HepG2 (cell line): Measurements from ENCODE around the gene PSKH1. TPM values are rescaled to one million over a fixed set of nuclear protein-coding genes. Genes with fewer than 3 reads are reported as not detected.

Experiments
- ARHGAP35 ChIP-seq: sonication (generic); formaldehyde crosslinking; IDR thresholded peaks from 2 replicates; pipeline ENCODE4 v1.9.0; 2022; ENCODE audit warnings: mild to moderate bottlenecking, inconsistent platforms, moderate library complexity, missing genetic modification reagents, borderline replicate concordance
- CEBPG ChIP-seq: IDR thresholded peaks from 2 replicates; pipeline ENCODE4 v1.6.1; 2016
- LRRFIP1 ChIP-seq: sonication (generic); formaldehyde crosslinking; conservative IDR thresholded peaks from 2 replicates; pipeline ENCODE4 v1.4.0; 2020; ENCODE audit warnings: missing genetic modification reagents
- NFKBIZ ChIP-seq: IDR thresholded peaks from 2 replicates; pipeline ENCODE4 v1.6.1; 2018; ENCODE audit warnings: missing genetic modification reagents, missing compliant biosample characterization
- RARA ChIP-seq: IDR thresholded peaks from 2 replicates; pipeline ENCODE4 v1.6.1; 2016; ENCODE audit warnings: missing genetic modification reagents, missing compliant biosample characterization
- RARG ChIP-seq: sonication (generic); formaldehyde crosslinking; IDR thresholded peaks from 2 replicates; pipeline ENCODE4 v1.4.0; 2020; ENCODE audit warnings: low read depth, mild to moderate bottlenecking, missing genetic modification reagents
- RFXANK ChIP-seq: IDR thresholded peaks from 2 replicates; pipeline ENCODE4 v1.6.1; 2016
- SKIL ChIP-seq: sonication (generic); formaldehyde crosslinking; IDR thresholded peaks from 2 replicates; pipeline ENCODE4 v1.8.0; 2022; ENCODE audit warnings: missing genetic modification reagents, mild to moderate bottlenecking, moderate library complexity, borderline replicate concordance
- SNAPC5 ChIP-seq: sonication (generic); formaldehyde crosslinking; IDR thresholded peaks from 2 replicates; pipeline ENCODE4 v1.8.1; 2023; ENCODE audit warnings: mild to moderate bottlenecking, missing genetic modification reagents, borderline replicate concordance
- SP5 ChIP-seq: IDR thresholded peaks from 2 replicates; pipeline ENCODE4 v1.6.1; 2016; ENCODE audit warnings: low read depth, borderline replicate concordance
- TCF12 ChIP-seq, 2 experiments: fragments of 450-650 bp in 1 of 2; sonication (generic) in 1 of 2; formaldehyde crosslinking in 1 of 2; IDR thresholded peaks; 2 replicates each; pipeline versions ENCODE4 v1.6.1 to v1.8.0; 2017 to 2022; ENCODE audit warnings: antibody characterized with exemption in 1 of 2, mild to moderate bottlenecking in 1 of 2, missing genetic modification reagents in 1 of 2, moderate library complexity in 1 of 2
- YEATS4 ChIP-seq: sonication (generic); formaldehyde crosslinking; IDR thresholded peaks from 2 replicates; pipeline ENCODE4 v1.4.0; 2020; ENCODE audit warnings: missing genetic modification reagents, borderline replicate concordance
- ZNF142 ChIP-seq: sonication (generic); formaldehyde crosslinking; IDR thresholded peaks from 2 replicates; pipeline ENCODE4 v1.4.0; 2020; ENCODE audit warnings: missing genetic modification reagents
- ZNF274 ChIP-seq: sonication (generic); formaldehyde crosslinking; IDR thresholded peaks from 2 replicates; pipeline ENCODE4 v1.5.1; 2020; ENCODE audit warnings: mild to moderate bottlenecking, missing genetic modification reagents
- ZNF598 ChIP-seq: sonication (generic); formaldehyde crosslinking; IDR thresholded peaks from 2 replicates; pipeline ENCODE4 v1.5.1; 2020; ENCODE audit warnings: mild to moderate bottlenecking, missing genetic modification reagents, borderline replicate concordance
- ZSCAN29 ChIP-seq: sonication (generic); formaldehyde crosslinking; conservative IDR thresholded peaks from 2 replicates; pipeline ENCODE4 v1.4.0; 2020; ENCODE audit warnings: mild to moderate bottlenecking, missing genetic modification reagents
- polyA plus RNA-seq, 8 experiments: library from polyadenylated mRNA; depleted of rRNA in 3 of 8; stranded (reverse) in 7 of 8; unstranded in 1 of 8; fragments of >200 nt; fragmentation: Illumina TruSeq in 4 of 8; extraction: Trizol in 4 of 8; gene quantifications; 2 replicates each; pipeline versions ENCODE4 v1.2.1 to v1.2.3, GENCODE V29; 2011 to 2016; ENCODE audit warnings: low read depth in 4 of 8, missing spikeins in 1 of 8, mixed read lengths in 1 of 8; ENCODE audit not compliant: insufficient read depth in 1 of 8
- total RNA-seq, 5 experiments: library from RNA; depleted of rRNA; stranded (reverse); fragments of >200 nt; fragmentation: Illumina TruSeq; extraction: Trizol; gene quantifications; 2 replicates each; pipeline ENCODE4 v1.2.3, GENCODE V29; 2016; ENCODE audit warnings: low read depth in 1 of 5

Gene PSKH1
- total and polyA plus RNA-seq, 2 of the 13 experiments (the other 11 are each of a cell fraction or from before 2014, with no cell fraction given): 8.4 to 19.1 TPM

- no peak for TF ChIP-seq TCF12 (IDR thresholded peaks at IDR 0.05)
- no peak for TF ChIP-seq TCF12 (CRISPR knock-in tag; IDR thresholded peaks at IDR 0.05)
- peak; percentile 75; the same call in 1 of the 2 replicates for TF ChIP-seq SP5 (CRISPR knock-in tag)
- no peak for TF ChIP-seq SKIL (CRISPR knock-in tag)
- no peak for TF ChIP-seq SNAPC5 (CRISPR knock-in tag)
- no peak for TF ChIP-seq ARHGAP35 (CRISPR knock-in tag)
- no peak for TF ChIP-seq ZNF274 (CRISPR knock-in tag)
- TF ChIP-seq RARA (CRISPR knock-in tag): 0 out of 2 replicates have a peak, but pooled peaks have one; percentile 12
- no peak for TF ChIP-seq ZNF598 (CRISPR knock-in tag)
- no peak for TF ChIP-seq ZSCAN29
- TF ChIP-seq ZNF142 (CRISPR knock-in tag): no peak
- TF ChIP-seq NFKBIZ (CRISPR knock-in tag): no peak
- no peak for TF ChIP-seq CEBPG (CRISPR knock-in tag)
- no peak for TF ChIP-seq RARG (CRISPR knock-in tag)
- no peak for TF ChIP-seq LRRFIP1 (CRISPR knock-in tag)
- TF ChIP-seq RFXANK (CRISPR knock-in tag): no peak
- 0 out of 2 replicates have a peak, but pooled peaks have one; percentile 6 for TF ChIP-seq YEATS4 (CRISPR knock-in tag)
Observed at GRCh38 chr16:67965668-67966548, 72.9 kb downstream of the PSKH1 start (continued).
